ENCODE results near the gene VEZT. TPM values are rescaled to one million over a fixed set of nuclear protein-coding genes. Genes with fewer than 3 reads are reported as not detected.
"Not testable (repeated sequence)": the region's sequence is repeated elsewhere in the genome, so short reads cannot be mapped to it uniquely, and the experiment has no call there.

Gene VEZT
- total RNA-seq, 1 donor from 2014 or later: 64.7 TPM

DNA sequence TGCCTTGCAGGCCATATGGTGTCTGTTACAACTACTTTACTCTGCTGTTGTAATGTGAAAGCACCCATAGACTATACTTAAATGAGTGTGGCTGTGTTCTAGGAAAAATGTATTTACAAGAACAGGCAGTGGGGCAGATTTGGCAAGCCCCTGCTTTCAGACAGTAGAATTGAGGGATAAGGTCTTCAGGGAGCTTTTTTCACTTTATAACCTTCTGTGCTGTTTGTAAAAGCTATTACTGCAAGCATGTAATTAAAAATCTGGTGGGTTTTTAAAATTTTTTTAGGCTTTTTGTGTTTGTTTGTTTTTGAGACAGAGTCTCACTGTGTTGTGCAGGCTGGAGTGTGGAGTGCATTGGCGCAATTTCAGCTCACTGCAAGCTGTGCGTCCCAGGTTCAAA lies 73.9 kb downstream of the VEZT start:
- Mint-ChIP-seq H3K36me3 (ENCODE audit: low read depth) (peaks cover 12% of the 10 kb centered on the region), H3K27me3 (ENCODE audit: insufficient read depth) (no peaks in the 10 kb centered on the region), H3K9me3 (no peaks in the 10 kb centered on the region), H3K27ac (no peak overlapping the region), H3K4me1 (ENCODE audit: low read depth) (no peaks in the 10 kb centered on the region), H3K4me3 (no peak overlapping the region)
- intact Hi-C loops (cut with micrococcal nuclease): no loop called here
- no peak for DNase-seq (ENCODE audit: low spot score)

DNA sequence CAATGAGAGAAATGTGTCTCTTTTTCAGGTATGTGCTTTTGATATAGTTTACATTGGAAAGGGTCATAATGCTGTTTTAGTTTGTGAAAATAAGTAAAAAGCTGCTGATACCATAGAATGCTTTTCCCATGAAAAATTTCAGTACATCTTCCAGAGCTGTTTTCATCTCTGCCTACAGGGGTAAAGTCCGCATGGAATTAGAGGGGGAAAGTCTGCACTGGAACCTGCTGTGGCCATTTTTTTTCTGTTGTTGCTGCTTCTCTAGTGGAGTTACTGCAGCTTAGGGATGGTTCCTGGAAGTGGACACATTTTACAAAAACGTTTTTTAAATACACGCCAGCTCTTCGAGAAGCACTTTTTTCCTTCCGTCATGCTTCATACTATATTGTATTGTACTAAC lies 81.3 kb downstream of the VEZT start:
- H3K27ac Mint-ChIP-seq: no peak overlapping the region
- no peak overlapping the region for H3K4me3 Mint-ChIP-seq
- H3K36me3 Mint-ChIP-seq (ENCODE audit: low read depth): peaks cover 18% of the 10 kb centered on the region
- H3K9me3 Mint-ChIP-seq: no peaks in the 10 kb centered on the region
- no peaks in the 10 kb centered on the region for H3K27me3 Mint-ChIP-seq (ENCODE audit: insufficient read depth)
- DNase-seq (ENCODE audit: low spot score): no peak
- intact Hi-C loops (cut with micrococcal nuclease): no loop called here
- H3K4me1 Mint-ChIP-seq (ENCODE audit: low read depth): no peaks in the 10 kb centered on the region

DNA sequence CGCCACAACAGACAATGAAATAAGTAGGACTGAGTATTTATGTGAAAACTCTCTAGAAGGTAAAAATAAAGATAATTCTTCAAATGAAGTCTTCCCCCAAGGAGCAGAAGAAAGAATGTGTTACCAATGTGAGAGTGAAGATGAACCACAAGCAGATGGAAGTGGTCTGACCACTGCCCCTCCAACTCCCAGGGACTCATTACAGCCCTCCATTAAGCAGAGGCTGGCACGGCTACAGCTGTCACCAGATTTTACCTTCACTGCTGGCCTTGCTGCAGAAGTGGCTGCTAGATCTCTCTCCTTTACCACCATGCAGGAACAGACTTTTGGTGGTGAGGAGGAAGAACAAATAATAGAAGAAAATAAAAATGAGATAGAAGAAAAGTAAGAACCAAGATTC lies 82.7 kb downstream of the VEZT start:
- H3K4me1 Mint-ChIP-seq (ENCODE audit: low read depth): no peaks in the 10 kb centered on the region
- H3K4me3 Mint-ChIP-seq: no peak overlapping the region
- DNase-seq (ENCODE audit: low spot score): no peak
- H3K27me3 Mint-ChIP-seq (ENCODE audit: insufficient read depth): no peaks in the 10 kb centered on the region
- no peaks in the 10 kb centered on the region for H3K9me3 Mint-ChIP-seq
- no peak overlapping the region for H3K27ac Mint-ChIP-seq
- intact Hi-C loops (cut with micrococcal nuclease): no loop called here
- H3K36me3 Mint-ChIP-seq (ENCODE audit: low read depth): peaks cover 15% of the 10 kb centered on the region

DNA sequence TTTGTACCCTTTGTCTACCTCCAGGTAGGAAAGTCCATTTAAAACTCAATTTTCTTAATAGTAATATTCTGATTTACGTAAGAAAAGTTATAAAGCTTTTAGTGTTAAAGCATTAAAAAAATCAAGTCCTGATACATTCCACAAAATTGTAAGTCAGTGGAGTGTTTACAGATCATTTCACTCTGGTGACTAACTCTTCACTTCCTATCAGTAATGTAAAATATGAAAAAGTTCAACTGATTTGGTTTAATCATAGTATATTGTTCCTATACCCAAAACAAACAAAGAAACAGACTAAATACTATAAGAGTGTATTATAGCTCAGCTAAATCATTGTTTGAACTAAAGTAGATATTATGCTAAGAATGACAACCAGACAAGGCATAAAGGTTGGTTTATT lies 85.9 kb downstream of the VEZT start:
- Mint-ChIP-seq H3K4me1 (ENCODE audit: low read depth) (no peaks in the 10 kb centered on the region), H3K36me3 (ENCODE audit: low read depth) (peaks cover 9% of the 10 kb centered on the region), H3K4me3 (no peak overlapping the region), H3K27ac (no peak overlapping the region), H3K27me3 (ENCODE audit: insufficient read depth) (no peaks in the 10 kb centered on the region), H3K9me3 (no peaks in the 10 kb centered on the region)
- intact Hi-C loops (cut with micrococcal nuclease): no loop called here
- no peak for DNase-seq (ENCODE audit: low spot score)

DNA sequence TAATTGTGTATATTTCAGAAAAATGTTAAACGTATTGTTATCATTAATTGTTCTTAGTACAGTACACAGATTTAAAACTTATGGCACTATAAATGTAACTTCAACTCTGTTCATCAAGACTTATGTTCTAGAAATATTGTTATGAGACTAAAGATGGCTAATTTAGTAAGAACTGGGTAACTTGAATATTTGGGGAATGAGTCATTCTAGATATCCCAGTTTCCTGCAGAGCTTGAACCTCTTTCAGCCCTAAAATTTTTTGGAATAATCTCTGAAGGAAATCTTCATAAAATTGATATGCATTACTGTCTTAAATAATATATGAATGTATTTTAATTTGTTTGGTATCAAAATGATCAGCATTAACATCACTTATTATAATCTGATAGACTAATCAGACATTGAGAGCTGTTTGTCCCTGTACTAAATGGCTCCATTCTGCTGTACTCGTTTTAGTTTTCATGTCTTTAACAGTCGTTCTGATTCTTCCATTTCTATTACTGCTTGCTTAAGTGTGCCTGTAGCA lies 87.1 kb downstream of the VEZT start:
- intact Hi-C loops (cut with micrococcal nuclease): no loop called here
- H3K4me3 Mint-ChIP-seq: no peak overlapping the region
- no peaks in the 10 kb centered on the region for H3K9me3 Mint-ChIP-seq
- no peak overlapping the region for H3K27ac Mint-ChIP-seq
- DNase-seq (ENCODE audit: low spot score): no peak
- no peaks in the 10 kb centered on the region for H3K27me3 Mint-ChIP-seq (ENCODE audit: insufficient read depth)
- no peaks in the 10 kb centered on the region for H3K4me1 Mint-ChIP-seq (ENCODE audit: low read depth)
- H3K36me3 Mint-ChIP-seq (ENCODE audit: low read depth): peaks cover 13% of the 10 kb centered on the region

DNA sequence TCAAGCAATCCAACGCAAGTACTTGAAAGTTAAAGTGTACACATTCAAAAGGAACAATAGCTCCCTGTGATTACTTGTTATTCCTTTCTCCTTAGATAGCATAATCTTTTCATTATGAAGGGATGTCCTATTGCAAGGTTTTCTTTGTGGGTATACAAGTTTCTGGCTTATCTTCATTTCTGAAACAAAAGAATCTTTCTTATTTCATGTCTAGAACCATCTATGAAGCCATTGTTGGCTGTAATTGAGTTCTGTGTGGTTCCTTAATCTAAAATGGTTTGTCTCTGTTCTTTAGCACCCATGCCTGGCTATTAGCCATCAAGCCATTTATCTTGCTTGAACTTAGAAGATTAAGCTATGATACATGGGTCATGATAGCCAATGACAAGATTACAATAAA lies 95.0 kb downstream of the VEZT start:
- intact Hi-C loops (cut with micrococcal nuclease): no loop called here
- Mint-ChIP-seq H3K27ac (no peak overlapping the region), H3K9me3 (no peaks in the 10 kb centered on the region)

DNA sequence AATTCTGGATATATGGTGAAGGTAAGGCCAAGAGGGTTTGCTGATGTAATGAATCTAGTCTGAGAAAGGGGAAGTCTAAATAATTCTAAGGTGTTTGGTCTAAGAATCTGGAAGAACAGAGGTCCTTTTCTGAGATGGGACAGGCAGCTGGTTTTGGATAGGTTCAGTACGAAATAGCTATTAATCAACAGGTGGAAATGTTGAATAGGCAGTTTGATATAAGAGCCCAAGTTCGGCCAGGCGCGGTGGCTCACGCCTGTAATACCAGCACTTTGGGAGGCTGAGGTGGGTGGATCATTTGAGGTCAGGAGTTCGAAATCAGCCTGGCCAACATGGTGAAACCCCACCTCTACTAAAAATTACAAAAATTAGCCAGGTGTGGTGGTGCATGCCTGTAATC lies 97.1 kb downstream of the VEZT start:
- DNase-seq (ENCODE audit: low spot score); H3K4me3 Mint-ChIP-seq; H3K27ac Mint-ChIP-seq; H3K4me1 Mint-ChIP-seq (ENCODE audit: low read depth); H3K36me3 Mint-ChIP-seq (ENCODE audit: low read depth); intact Hi-C loops (cut with micrococcal nuclease); H3K9me3 Mint-ChIP-seq; H3K27me3 Mint-ChIP-seq (ENCODE audit: insufficient read depth): not testable (repeated sequence)

More for the DNA sequence above, 95.0 kb downstream of the VEZT start:
- no peak overlapping the region for H3K4me3 Mint-ChIP-seq
- no peaks in the 10 kb centered on the region for H3K4me1 Mint-ChIP-seq (ENCODE audit: low read depth)
- DNase-seq (ENCODE audit: low spot score): no peak
- no peaks in the 10 kb centered on the region for H3K27me3 Mint-ChIP-seq (ENCODE audit: insufficient read depth)
- peaks cover 7% of the 10 kb centered on the region for H3K36me3 Mint-ChIP-seq (ENCODE audit: low read depth)

DNA sequence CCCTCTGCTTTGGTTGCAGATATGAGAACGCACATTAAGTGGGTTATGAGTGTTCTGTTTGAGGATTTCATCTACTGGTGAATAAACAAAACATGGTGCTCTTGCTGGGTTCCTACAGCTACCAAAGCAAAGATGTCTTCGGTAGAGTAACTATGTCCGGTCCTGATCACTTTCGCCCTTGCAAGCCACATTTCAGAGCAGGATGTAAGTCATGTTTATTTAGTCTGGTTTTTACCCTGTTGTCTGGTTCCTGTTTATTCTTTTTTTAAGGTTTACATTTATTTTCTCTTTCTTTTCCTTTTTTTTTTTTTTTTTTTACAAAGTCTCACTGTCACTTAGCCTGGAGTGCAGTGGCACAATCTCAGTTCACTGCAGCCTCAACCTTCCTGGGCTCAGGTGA lies 99.2 kb downstream of the VEZT start:
- intact Hi-C loops (cut with micrococcal nuclease): no loop called here
- H3K4me1 Mint-ChIP-seq (ENCODE audit: low read depth): no peaks in the 10 kb centered on the region

DNA sequence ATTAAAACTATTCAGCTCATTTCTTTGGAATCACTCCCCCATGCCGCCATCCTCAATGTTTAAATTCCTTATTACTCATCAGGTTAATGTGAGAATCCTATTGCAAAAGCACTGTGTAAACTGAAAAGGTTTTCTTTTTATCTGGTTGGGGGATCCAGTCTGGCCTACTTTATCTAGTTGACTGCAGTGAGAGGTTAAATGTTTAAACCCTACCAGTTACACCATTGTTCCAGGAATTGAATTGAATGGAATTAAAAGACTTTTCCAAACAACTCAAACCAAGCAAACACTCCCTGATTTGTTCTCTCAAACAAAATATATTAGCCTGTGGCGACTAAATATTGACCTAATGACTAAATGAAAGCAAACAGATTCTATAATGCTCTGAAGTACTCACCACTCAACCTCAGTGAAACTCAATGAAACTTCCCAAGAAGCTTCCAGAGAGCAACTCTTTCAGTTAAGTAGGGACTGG lies 100.5 kb downstream of the VEZT start:
- no peak for DNase-seq (ENCODE audit: low spot score)
- Mint-ChIP-seq H3K9me3 (no peaks in the 10 kb centered on the region), H3K27ac (no peak overlapping the region), H3K36me3 (ENCODE audit: low read depth) (no peaks in the 10 kb centered on the region), H3K4me3 (no peak overlapping the region), H3K4me1 (ENCODE audit: low read depth) (no peaks in the 10 kb centered on the region), H3K27me3 (ENCODE audit: insufficient read depth) (no peaks in the 10 kb centered on the region)
- intact Hi-C loops (cut with micrococcal nuclease): no loop called here

More for the DNA sequence above, 99.2 kb downstream of the VEZT start:
- Mint-ChIP-seq H3K27me3 (ENCODE audit: insufficient read depth) (no peaks in the 10 kb centered on the region), H3K36me3 (ENCODE audit: low read depth) (no peaks in the 10 kb centered on the region), H3K9me3 (no peaks in the 10 kb centered on the region), H3K27ac (no peak overlapping the region), H3K4me3 (no peak overlapping the region)
- DNase-seq (ENCODE audit: low spot score): no peak

DNA sequence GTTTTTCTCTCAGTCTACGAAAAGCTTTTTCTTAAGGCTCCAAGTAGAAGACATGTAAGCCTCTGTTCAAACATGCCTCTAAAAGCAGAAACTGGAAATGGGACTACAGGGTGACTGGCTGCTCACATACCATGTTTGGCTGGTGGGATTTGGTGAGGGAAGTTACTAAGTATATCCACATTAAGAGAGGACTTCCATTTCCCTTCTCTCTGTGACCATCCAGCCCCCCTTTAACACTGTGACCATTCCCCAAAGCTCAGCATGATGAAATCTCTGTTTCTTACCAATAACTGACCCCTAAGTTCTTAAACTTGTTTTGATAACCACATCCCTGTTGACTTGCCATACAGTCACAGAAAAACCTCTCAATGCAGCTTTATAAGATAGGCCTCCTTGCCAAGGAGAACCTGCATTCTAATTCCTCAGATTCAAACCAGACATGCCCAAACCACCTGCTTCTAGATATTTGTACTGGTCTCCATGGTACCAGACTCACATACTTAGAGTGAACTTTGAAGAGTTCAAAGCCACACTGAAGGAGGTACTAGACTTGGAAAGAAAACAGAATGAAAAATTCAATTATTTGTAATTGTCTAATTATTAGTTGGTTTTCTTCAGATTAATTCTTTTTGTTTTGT lies 102.2 kb downstream of the VEZT start:
- no peaks in the 10 kb centered on the region for H3K4me1 Mint-ChIP-seq (ENCODE audit: low read depth)
- no peak overlapping the region for H3K4me3 Mint-ChIP-seq
- H3K27ac Mint-ChIP-seq: no peak overlapping the region
- DNase-seq (ENCODE audit: low spot score): no peak
- H3K9me3 Mint-ChIP-seq: no peaks in the 10 kb centered on the region
- intact Hi-C loops (cut with micrococcal nuclease): no loop called here
- H3K27me3 Mint-ChIP-seq (ENCODE audit: insufficient read depth): peaks cover 2% of the 10 kb centered on the region
- H3K36me3 Mint-ChIP-seq (ENCODE audit: low read depth): no peaks in the 10 kb centered on the region

DNA sequence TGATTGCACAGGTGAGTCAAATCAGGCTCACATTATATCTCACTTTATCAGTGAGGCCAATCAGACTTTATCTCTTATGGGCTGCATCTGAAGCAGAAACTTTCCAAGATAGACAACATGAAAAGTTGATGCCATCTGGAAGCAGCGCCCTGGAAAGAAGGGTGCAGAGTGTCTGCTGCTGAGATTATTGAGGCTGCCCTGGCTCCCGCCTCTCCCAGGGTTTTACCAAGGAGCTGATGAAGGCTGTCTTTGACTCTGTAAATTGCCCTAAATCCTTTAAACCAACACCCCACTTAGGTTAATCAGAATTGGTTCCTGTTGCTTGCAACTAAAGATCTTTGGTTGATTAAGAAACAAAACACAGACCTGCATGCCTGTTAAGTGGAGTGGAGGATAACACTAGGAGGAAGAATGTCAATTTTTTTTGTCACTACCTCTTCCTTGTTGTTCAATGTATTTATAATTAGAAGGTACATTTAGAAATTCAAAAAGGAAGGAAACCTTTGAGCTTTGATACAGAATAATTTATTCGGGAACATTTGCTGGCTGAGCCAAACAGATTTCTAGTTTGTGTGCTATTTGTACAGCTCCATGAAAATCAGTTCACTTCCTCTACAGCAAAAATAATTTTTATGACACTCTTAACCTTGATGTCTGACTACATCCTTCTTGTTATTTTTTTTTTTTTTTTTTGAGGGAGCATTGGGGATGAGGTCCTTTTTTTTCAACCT lies 104.1 kb downstream of the VEZT start:
- intact Hi-C loops (cut with micrococcal nuclease): no loop called here
- H3K9me3 Mint-ChIP-seq: no peaks in the 10 kb centered on the region
- H3K36me3 Mint-ChIP-seq (ENCODE audit: low read depth): no peaks in the 10 kb centered on the region
- no peak overlapping the region for H3K4me3 Mint-ChIP-seq
- H3K27ac Mint-ChIP-seq: no peak overlapping the region
- DNase-seq (ENCODE audit: low spot score): no peak
- peaks cover 2% of the 10 kb centered on the region for H3K27me3 Mint-ChIP-seq (ENCODE audit: insufficient read depth)
- no peaks in the 10 kb centered on the region for H3K4me1 Mint-ChIP-seq (ENCODE audit: low read depth)

DNA sequence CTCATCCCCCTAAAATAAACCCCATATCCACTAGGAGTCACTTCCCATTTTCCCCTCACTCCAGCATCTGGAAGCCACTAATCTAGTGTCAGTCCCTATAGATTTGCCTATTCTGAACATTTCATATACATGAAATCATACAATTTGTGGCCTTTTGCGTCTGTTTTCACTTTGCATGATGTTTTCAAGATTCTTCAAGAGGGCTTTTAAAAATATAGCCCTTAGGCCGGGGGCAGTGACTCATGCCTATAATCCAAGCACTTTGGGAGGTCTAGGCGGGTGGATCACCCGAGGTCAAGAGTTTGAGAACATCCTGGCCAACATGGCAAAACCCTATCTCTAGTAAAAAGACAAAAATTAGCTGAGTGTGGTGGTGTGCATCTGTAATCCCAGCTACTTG lies 104.7 kb downstream of the VEZT start:
- Mint-ChIP-seq H3K27me3 (ENCODE audit: insufficient read depth) (peaks cover 5% of the 10 kb centered on the region), H3K4me1 (ENCODE audit: low read depth) (no peaks in the 10 kb centered on the region)

DNA sequence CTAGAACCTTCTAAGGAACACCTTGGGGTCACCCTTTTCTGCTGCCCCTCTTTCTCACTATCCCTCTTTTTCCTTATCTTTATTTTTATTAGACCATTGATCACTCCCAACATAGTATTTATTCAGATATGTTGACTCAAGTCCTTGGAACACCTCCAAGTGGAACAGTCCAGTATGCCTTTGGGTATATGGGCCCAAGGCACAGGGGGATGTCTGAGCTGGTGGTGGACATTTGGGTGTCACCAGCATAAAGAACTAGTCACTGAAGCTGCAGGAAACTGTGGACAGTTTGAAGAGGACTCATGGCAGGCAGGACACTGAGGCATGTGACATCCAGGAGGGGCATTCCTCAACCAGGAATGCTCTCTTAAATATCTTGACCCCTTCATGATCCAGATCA lies 105.6 kb downstream of the VEZT start:
- no peak for DNase-seq (ENCODE audit: low spot score)
- Mint-ChIP-seq H3K4me3 (no peak overlapping the region), H3K36me3 (ENCODE audit: low read depth) (no peaks in the 10 kb centered on the region)

More for the DNA sequence above, 104.7 kb downstream of the VEZT start:
- Mint-ChIP-seq H3K9me3 (no peaks in the 10 kb centered on the region), H3K4me3 (no peak overlapping the region), H3K27ac (no peak overlapping the region), H3K36me3 (ENCODE audit: low read depth) (no peaks in the 10 kb centered on the region)
- no peak for DNase-seq (ENCODE audit: low spot score)
- intact Hi-C loops (cut with micrococcal nuclease): no loop called here

More for the DNA sequence above, 105.6 kb downstream of the VEZT start:
- intact Hi-C loops (cut with micrococcal nuclease): no loop called here
- H3K27me3 Mint-ChIP-seq (ENCODE audit: insufficient read depth): peaks cover 5% of the 10 kb centered on the region
- no peaks in the 10 kb centered on the region for H3K4me1 Mint-ChIP-seq (ENCODE audit: low read depth)
- H3K27ac Mint-ChIP-seq: no peak overlapping the region
- H3K9me3 Mint-ChIP-seq: no peaks in the 10 kb centered on the region
